Measurements from ENCODE around the gene DIS3L2. TPM values are rescaled to one million over a fixed set of nuclear protein-coding genes. Genes with fewer than 3 reads are reported as not detected.

The DIS3L2 gene
- total and polyA plus RNA-seq, 5 donors from 2014 or later = 10.9 to 76.9 (median 21.0) TPM

GRCh38 chr2:232293191-232293590 lies 331.7 kb downstream of the DIS3L2 start:
- Mint-ChIP-seq H3K4me1 (peaks cover 0 to 15% (median 9%) of the 10 kb centered on the region in 4 donors), H3K9me3 (no peaks in the 10 kb centered on the region), H3K36me3 (peaks cover 27% of the 10 kb centered on the region), H3K4me3 (no peak overlapping the region), H3K27ac (peak overlapping the region in 1 of 3 donors; percentile 69), H3K27me3 (no peaks in the 10 kb centered on the region)
- peaks cover 3% of the 10 kb centered on the region for H3K36me3 ChIP-seq (ENCODE audit: control insufficient read depth, insufficient read depth, low read length)
- H3K27me3 ChIP-seq (ENCODE audit: control insufficient read depth, insufficient read depth, low read length) = no peaks in the 10 kb centered on the region
- no peak overlapping the region for H3K4me3 ChIP-seq (ENCODE audit: low read depth, low read length)
- peaks cover 5% of the 10 kb centered on the region for H3K4me1 ChIP-seq (ENCODE audit: control insufficient read depth, insufficient read depth, low read length, poor library complexity, severe bottlenecking)
- DNase-seq = no peak
- H3K9me3 ChIP-seq (ENCODE audit: control insufficient read depth in 2 of 2, low read length in 2 of 2) = no peaks in the 10 kb centered on the region
- no peak overlapping the region for H3K27ac ChIP-seq (ENCODE audit: insufficient read depth, low read length, poor library complexity, severe bottlenecking)
- ATAC-seq (ENCODE audit: low read depth in 2 of 2) = no peak

DNA sequence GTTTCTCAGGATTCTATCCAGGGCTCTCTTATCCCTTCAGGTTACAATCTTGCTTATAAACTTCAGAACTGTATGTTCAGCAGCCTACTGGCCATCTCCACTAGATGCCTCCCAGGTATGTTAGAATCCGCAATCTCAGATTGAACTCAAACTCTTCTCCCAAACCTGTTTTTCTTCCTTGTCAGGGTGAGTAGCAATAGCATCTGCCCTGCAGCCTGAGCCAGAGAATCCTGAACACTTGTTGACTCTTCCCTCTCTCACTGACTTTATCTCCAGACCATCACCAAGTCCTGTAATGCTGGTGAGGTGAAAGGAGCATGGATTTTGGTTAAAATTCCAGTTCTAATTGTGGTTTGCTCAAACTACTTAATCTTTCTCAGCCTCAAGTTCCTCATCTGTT lies 334.5 kb downstream of the DIS3L2 start:
- H3K4me3 Mint-ChIP-seq = no peak overlapping the region
- no peaks in the 10 kb centered on the region for H3K9me3 Mint-ChIP-seq

GRCh38 chr2:232296776-232297525 lies 335.4 kb downstream of the DIS3L2 start:
- ATAC-seq (ENCODE audit: low read depth in 2 of 2) (no peak), DNase-seq (no peak)
- Mint-ChIP-seq H3K36me3 (peaks cover 36% of the 10 kb centered on the region), H3K9me3 (no peaks in the 10 kb centered on the region), H3K4me3 (no peak overlapping the region), H3K27me3 (no peaks in the 10 kb centered on the region), H3K4me1 (peaks cover 8 to 39% (median 20%) of the 10 kb centered on the region in 4 donors), H3K27ac (no peak overlapping the region)
- H3K27me3 ChIP-seq (ENCODE audit: control insufficient read depth, insufficient read depth, low read length) = no peaks in the 10 kb centered on the region
- H3K4me1 ChIP-seq (ENCODE audit: control insufficient read depth, insufficient read depth, low read length, poor library complexity, severe bottlenecking) = peaks cover 8% of the 10 kb centered on the region
- H3K27ac ChIP-seq (ENCODE audit: insufficient read depth, low read length, poor library complexity, severe bottlenecking) = no peak overlapping the region
- no peak overlapping the region for H3K4me3 ChIP-seq (ENCODE audit: low read depth, low read length)
- peaks cover 12% of the 10 kb centered on the region for H3K36me3 ChIP-seq (ENCODE audit: control insufficient read depth, insufficient read depth, low read length)
- H3K9me3 ChIP-seq (ENCODE audit: control insufficient read depth in 2 of 2, low read length in 2 of 2) = no peaks in the 10 kb centered on the region

More for the DNA sequence above, 334.5 kb downstream of the DIS3L2 start:
- DNase-seq = no peak
- Histone ChIP-seq H3K9me3 (ENCODE audit: control insufficient read depth in 2 of 2, low read length in 2 of 2) (no peaks in the 10 kb centered on the region), H3K27ac (ENCODE audit: insufficient read depth, low read length, poor library complexity, severe bottlenecking) (no peak overlapping the region), H3K27me3 (ENCODE audit: control insufficient read depth, insufficient read depth, low read length) (no peaks in the 10 kb centered on the region), H3K4me3 (ENCODE audit: low read depth, low read length) (no peak overlapping the region), H3K4me1 (ENCODE audit: control insufficient read depth, insufficient read depth, low read length, poor library complexity, severe bottlenecking) (peaks cover 8% of the 10 kb centered on the region), H3K36me3 (ENCODE audit: control insufficient read depth, insufficient read depth, low read length) (peaks cover 12% of the 10 kb centered on the region)
- peaks cover 37% of the 10 kb centered on the region for H3K36me3 Mint-ChIP-seq
- ATAC-seq (ENCODE audit: low read depth in 2 of 2) = no peak
- H3K27ac Mint-ChIP-seq = no peak overlapping the region
- H3K27me3 Mint-ChIP-seq = no peaks in the 10 kb centered on the region
- H3K4me1 Mint-ChIP-seq = peaks cover 3 to 35% (median 18%) of the 10 kb centered on the region in 4 donors

GRCh38 chr2:232299084-232299483 lies 337.6 kb downstream of the DIS3L2 start:
- Histone ChIP-seq H3K27me3 (ENCODE audit: control insufficient read depth, insufficient read depth, low read length) (no peaks in the 10 kb centered on the region), H3K4me3 (ENCODE audit: low read depth, low read length) (no peak overlapping the region), H3K36me3 (ENCODE audit: control insufficient read depth, insufficient read depth, low read length) (peaks cover 13% of the 10 kb centered on the region), H3K27ac (ENCODE audit: insufficient read depth, low read length, poor library complexity, severe bottlenecking) (no peak overlapping the region), H3K9me3 (ENCODE audit: control insufficient read depth in 2 of 2, low read length in 2 of 2) (no peaks in the 10 kb centered on the region), H3K4me1 (ENCODE audit: control insufficient read depth, insufficient read depth, low read length, poor library complexity, severe bottlenecking) (peaks cover 3% of the 10 kb centered on the region)
- Mint-ChIP-seq H3K27me3 (no peaks in the 10 kb centered on the region), H3K4me1 (peaks cover 8 to 26% (median 13%) of the 10 kb centered on the region in 4 donors), H3K36me3 (peaks cover 41% of the 10 kb centered on the region), H3K4me3 (no peak overlapping the region), H3K27ac (peak overlapping the region; percentile 47 to 76 (median 61)), H3K9me3 (no peaks in the 10 kb centered on the region)
- no peak for DNase-seq
- ATAC-seq (ENCODE audit: low read depth in 2 of 2) = no peak

DNA sequence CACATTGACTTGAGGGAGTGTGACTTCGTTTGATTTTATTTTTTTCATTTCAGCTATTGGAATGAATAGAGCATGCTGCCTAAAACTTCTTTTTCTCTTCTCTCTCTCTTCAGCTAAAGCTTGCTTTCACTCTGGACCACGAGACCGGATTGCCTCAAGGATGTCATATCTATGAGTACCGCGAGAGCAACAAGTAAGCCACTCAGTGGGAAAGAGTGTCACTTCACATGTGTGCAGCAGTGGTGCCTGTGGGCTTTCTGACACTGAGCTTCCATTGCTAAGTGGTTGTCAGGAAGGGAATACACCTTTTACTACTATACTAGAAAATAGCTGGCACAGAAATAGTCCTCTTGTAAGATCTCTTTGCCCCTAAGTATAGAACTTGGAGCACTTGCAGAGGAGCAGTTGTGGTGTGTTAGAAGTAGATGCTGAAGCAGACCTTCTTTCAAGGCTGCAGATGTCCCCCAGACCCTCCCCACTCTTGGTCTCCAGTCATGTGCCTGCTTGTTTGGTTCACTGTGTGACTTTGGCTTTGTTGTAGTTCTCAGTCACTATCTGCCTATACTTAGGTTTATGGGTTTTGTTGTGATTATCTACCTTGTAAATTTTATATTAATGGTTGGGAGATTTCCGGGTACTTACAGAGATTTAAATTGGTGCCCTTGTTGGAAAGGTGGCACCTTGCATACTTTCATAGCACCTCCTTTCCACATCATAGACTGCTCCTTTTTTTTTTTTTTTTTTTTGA lies 338.6 kb downstream of the DIS3L2 start:
- Histone ChIP-seq H3K27me3 (ENCODE audit: control insufficient read depth, insufficient read depth, low read length) (no peaks in the 10 kb centered on the region), H3K36me3 (ENCODE audit: control insufficient read depth, insufficient read depth, low read length) (peaks cover 11% of the 10 kb centered on the region), H3K4me1 (ENCODE audit: control insufficient read depth, insufficient read depth, low read length, poor library complexity, severe bottlenecking) (peaks cover 3% of the 10 kb centered on the region), H3K4me3 (ENCODE audit: low read depth, low read length) (no peak overlapping the region), H3K27ac (ENCODE audit: insufficient read depth, low read length, poor library complexity, severe bottlenecking) (no peak overlapping the region), H3K9me3 (ENCODE audit: control insufficient read depth in 2 of 2, low read length in 2 of 2) (no peaks in the 10 kb centered on the region)
- Mint-ChIP-seq H3K36me3 (peaks cover 44% of the 10 kb centered on the region), H3K27ac (peak overlapping the region in 2 of 3 donors; percentile 72 to 76), H3K27me3 (no peaks in the 10 kb centered on the region), H3K4me1 (peaks cover 8 to 26% (median 13%) of the 10 kb centered on the region in 4 donors), H3K9me3 (no peaks in the 10 kb centered on the region), H3K4me3 (no peak overlapping the region)
- ATAC-seq (ENCODE audit: low read depth in 2 of 2) (no peak), DNase-seq (no peak)

DNA sequence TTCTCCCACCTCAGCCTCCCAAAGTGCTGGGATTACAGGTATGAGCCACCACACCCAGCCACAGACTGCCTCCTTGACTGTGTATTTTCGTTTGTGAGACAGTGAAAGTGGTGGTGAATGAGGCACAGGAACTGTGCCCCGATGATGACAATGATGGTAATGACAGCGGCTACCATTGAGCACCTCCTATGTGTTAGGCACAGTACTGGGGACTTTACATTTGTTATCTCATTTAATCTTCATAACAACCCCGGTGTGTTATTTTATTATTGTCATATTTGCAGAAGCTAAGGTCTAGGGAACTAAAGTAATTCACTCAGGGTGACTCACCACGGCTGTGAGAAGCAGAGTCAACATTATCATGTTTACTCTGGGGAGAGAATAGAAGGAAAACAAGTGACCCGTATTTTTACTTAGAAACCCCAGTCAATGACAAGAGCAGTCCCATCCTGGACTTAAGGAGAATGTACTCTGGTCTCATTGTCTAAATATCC lies 339.4 kb downstream of the DIS3L2 start:
- Mint-ChIP-seq H3K27ac (peak overlapping the region; percentile 55 to 76 (median 67)), H3K4me3 (peak overlapping the region in 1 of 4 donors; percentile 12), H3K36me3 (peaks cover 51% of the 10 kb centered on the region), H3K4me1 (peaks cover 8 to 26% (median 13%) of the 10 kb centered on the region in 4 donors), H3K27me3 (no peaks in the 10 kb centered on the region), H3K9me3 (no peaks in the 10 kb centered on the region)
- Histone ChIP-seq H3K4me1 (ENCODE audit: control insufficient read depth, insufficient read depth, low read length, poor library complexity, severe bottlenecking) (peaks cover 3% of the 10 kb centered on the region), H3K4me3 (ENCODE audit: low read depth, low read length) (no peak overlapping the region), H3K27ac (ENCODE audit: insufficient read depth, low read length, poor library complexity, severe bottlenecking) (peak overlapping the region; percentile 9), H3K9me3 (ENCODE audit: control insufficient read depth in 2 of 2, low read length in 2 of 2) (no peaks in the 10 kb centered on the region), H3K36me3 (ENCODE audit: control insufficient read depth, insufficient read depth, low read length) (peaks cover 11% of the 10 kb centered on the region), H3K27me3 (ENCODE audit: control insufficient read depth, insufficient read depth, low read length) (no peaks in the 10 kb centered on the region)
- no peak for DNase-seq
- ATAC-seq (ENCODE audit: low read depth in 2 of 2) = peak; percentile 82 to 83

- Mint-ChIP-seq H3K4me1 (peaks cover 12 to 43% (median 24%) of the 10 kb centered on the region in 4 donors), H3K27ac (peak overlapping the region in 1 of 3 donors; percentile 36), H3K4me3 (no peak overlapping the region), H3K36me3 (peaks cover 57% of the 10 kb centered on the region), H3K9me3 (no peaks in the 10 kb centered on the region), H3K27me3 (no peaks in the 10 kb centered on the region)
- peaks cover 9% of the 10 kb centered on the region for H3K4me1 ChIP-seq (ENCODE audit: control insufficient read depth, insufficient read depth, low read length, poor library complexity, severe bottlenecking)
- peaks cover 9% of the 10 kb centered on the region for H3K36me3 ChIP-seq (ENCODE audit: control insufficient read depth, insufficient read depth, low read length)
- no peak overlapping the region for H3K27ac ChIP-seq (ENCODE audit: insufficient read depth, low read length, poor library complexity, severe bottlenecking)
- no peaks in the 10 kb centered on the region for H3K9me3 ChIP-seq (ENCODE audit: control insufficient read depth in 2 of 2, low read length in 2 of 2)
- ATAC-seq (ENCODE audit: low read depth in 2 of 2) = no peak
- no peaks in the 10 kb centered on the region for H3K27me3 ChIP-seq (ENCODE audit: control insufficient read depth, insufficient read depth, low read length)
- no peak overlapping the region for H3K4me3 ChIP-seq (ENCODE audit: low read depth, low read length)
- no peak for DNase-seq
These were observed 342.7 kb downstream of the DIS3L2 start for GRCh38 chr2:232304236-232304635.

Measured in CD4-positive, CD25-positive, alpha-beta regulatory T cell (primary cell).